Measurements from ENCODE around the gene GFI1B. TPM values are rescaled to one million over a fixed set of nuclear protein-coding genes. Genes with fewer than 3 reads are reported as not detected.
"Not testable (repeated sequence)": the region's sequence is repeated elsewhere in the genome, so short reads cannot be mapped to it uniquely, and the experiment has no call there.

GFI1B gene
- total RNA-seq, 1 donor from 2014 or later: not detected

DNA sequence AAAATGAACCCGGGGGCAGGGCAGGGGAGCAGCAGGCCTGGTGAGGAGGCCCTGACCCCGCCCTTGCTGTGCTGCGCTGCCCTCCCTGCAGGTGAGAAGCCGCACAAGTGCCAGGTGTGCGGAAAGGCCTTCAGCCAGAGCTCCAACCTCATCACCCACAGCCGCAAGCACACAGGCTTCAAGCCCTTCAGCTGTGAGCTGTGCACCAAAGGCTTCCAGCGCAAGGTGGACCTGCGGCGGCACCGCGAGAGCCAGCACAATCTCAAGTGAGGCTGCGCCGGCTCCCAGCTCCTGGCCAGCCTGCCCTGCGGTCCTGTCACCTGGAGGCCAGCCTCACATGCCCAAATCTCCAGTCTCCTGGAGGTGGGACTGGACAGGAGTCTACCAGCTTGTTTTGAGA, 12.3 kb downstream of the GFI1B start:
- no peak for DNase-seq (ENCODE audit: low read depth, low spot score)

DNA sequence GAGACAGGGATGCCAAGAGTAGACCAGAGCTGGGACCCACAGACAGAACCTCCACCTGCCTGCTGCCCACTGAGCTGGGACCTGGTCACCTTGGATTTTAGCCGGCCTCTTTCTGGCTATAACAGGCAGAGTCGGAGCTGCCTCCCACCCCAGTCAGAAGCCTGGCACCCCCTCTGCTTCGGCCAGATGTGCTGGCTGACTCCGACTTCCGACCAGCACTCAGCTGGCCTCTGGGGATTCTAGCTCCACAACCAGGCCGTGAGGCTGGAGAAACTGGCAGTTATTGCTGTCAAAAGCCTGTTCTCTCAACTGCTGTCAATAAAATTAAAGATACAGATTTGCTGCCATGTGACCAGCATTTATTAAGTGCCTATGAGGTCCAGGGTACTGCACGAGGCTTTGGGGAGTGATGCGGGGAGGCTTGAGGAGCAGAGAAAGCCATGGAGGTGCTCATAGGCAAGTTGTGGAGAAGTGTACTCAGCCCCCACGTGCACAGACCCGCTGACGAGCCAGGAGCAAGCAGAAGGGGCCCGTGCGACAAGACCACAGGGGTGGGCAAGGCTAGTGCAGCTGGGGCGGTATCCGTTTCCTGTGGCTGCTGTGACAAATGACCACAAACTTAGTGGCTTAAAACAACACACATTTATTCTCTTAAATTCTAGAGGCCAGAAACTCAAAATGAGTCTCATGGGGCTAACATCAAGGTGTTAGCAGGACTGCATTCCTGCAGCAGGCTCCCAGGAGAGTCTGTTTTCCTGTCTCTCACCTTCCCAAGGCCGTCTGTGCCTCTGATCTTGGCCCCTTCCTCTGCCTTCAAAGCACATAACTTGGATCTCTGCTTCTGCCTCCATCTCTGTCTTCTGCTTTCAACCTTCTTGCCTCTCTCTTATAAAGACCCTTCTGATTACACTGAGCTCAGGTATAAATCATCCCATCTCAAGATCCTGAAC, 13.1 kb downstream of the GFI1B start:
- DNase-seq (ENCODE audit: low read depth, low spot score): no peak

DNA sequence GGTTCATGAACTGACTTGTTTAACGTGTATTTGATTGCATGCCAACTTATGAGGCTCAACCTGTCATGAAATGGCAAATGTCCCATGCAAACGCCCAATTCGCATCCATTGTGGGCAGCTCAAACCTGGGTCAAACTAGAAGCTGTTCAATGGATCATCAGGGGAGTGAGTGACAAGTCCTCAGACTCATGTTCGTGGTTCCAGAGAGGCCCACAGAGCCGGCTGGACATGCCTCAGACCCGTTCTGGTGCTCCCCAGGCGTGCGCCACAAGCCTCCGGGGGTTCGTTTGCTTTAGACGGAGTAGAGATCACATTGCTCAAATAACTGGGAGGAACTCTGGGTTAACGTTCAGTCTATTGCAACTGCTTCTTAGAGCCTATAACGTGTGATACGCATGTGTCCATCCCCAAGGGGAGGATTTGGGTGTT, 15.0 kb downstream of the GFI1B start:
- DNase-seq (ENCODE audit: low read depth, low spot score): no peak

DNA sequence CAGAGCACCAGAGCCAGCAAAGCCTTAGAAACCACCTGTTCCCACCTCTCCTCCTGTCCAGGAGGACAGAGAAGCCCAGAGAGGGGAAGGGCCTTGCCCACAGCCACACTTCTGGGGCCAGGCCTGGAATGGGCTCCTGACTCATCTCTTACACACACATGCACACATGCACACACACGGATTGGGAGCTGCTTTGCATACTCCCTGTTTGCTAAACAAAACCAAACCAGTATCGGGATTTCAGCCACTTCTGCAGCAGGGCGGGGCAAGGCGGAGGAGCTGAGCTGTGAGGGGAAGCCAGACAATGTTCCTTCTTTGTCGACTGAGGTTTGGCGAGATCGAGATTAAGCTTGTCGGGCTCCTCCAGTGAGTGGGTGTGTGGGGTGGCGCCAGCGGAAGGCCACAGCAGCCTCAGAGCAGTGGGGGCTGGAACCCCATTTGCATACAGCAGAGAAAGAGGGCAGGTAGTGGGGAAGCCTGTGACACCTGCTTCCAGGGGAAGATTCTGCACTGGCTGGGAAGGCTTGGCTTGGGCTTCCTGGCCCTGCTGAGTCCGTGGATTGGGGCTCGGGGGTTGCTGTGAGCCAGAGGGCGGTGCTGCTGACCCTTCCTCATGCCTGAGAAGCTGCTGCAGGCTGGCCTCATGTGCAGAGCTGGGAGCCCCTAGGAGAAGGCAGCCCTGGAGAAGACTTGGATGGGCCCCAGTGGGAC, 16.1 kb downstream of the GFI1B start:
- no peak for DNase-seq (ENCODE audit: low read depth, low spot score)

DNA sequence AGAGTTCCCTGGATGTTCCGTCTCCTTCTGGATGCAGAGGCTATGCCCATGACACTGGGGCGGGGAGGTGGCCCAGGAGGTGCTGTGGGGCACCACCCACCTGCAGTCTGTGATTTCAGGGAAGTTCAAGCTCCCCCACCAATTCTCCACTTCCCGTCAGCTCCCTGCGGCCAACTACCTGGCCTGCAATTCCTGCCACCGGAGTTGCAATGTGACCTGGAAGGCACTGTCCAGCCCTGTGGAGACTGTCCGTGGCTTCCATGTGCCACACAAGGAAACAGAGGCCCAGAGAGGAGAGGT, 16.6 kb downstream of the GFI1B start:
- DNase-seq (ENCODE audit: low read depth, low spot score): no peak

DNA sequence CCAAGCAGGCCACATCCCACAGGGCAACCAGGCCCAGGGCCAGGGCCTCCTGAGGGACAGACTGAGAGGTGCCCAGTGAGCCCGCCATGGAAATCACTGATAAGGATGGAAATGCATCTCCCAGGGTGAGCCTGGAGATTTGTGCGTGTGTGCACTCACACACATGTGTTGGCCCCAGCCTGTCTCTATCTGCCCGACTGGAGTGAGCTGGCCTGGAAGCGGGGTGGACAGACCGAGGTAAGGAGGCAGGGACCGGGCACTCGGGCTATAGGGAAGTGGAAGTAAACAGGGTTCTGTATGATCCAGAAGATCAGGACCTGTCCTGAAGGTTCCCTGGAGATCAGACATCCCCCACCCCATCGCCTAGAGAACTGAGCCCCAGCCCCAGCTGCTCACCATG, 17.4 kb downstream of the GFI1B start:
- no peak for DNase-seq (ENCODE audit: low read depth, low spot score)

DNA sequence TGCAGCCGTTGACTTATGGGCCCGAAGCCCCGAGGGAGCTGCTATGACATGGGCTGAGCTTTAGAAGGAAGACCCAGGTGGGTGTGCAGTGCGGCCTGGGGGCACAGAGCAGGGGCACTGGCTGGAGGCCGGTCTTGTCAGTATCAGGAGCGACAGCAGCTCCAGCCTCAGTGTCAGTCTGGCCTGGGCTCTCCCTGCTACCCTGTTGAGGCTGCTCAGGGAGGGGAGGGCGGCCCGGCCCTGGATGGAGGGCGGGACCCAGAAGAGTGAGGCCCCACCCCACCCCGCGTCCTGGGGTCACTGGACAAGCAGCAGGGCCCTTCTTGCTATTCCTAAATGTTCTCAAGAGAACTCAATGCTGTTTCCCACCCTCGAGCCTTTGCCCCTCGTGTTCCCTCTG, 18.0 kb downstream of the GFI1B start:
- no peak for DNase-seq (ENCODE audit: low read depth, low spot score)

DNA sequence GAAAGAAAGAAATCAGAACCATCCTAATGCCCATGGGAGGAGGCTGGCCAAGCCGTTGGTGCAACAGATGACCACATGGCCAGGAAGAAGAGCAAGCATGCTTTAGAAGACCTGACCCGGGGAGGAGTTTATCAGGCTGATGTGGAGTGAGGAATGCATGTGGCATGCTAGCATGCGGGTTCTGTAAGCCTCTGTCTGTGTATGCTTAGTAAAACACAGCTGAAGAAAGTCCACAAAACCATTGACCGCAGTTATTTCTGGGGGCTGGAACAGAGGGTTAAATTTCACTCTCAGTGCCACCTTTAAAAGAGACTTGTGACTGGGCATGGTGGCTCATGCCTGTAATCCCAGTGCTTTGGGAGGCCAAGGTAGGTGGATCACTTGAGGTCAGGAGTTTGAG, 19.1 kb downstream of the GFI1B start:
- DNase-seq (ENCODE audit: low read depth, low spot score): no peak

DNA sequence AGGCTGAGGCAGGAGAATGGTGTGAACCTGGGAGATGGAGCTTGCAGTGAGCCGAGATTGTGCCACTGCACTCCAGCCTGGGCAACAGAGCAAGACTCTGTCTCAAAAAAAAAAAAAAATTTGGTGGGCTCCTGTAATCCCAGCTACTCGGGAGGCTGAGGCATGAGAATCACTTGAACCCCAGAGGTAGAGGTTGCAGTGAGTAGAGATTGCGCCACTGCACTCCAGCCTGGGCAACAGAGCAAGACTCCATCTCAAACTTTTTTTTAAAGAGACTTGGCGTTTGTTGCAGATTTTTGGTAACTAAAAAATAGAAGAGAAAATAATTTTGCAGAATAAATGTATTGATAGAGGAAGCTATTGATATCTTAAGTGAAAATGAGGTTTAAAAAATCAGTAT, 19.7 kb downstream of the GFI1B start:
- DNase-seq (ENCODE audit: low read depth, low spot score): not testable (repeated sequence)

DNA sequence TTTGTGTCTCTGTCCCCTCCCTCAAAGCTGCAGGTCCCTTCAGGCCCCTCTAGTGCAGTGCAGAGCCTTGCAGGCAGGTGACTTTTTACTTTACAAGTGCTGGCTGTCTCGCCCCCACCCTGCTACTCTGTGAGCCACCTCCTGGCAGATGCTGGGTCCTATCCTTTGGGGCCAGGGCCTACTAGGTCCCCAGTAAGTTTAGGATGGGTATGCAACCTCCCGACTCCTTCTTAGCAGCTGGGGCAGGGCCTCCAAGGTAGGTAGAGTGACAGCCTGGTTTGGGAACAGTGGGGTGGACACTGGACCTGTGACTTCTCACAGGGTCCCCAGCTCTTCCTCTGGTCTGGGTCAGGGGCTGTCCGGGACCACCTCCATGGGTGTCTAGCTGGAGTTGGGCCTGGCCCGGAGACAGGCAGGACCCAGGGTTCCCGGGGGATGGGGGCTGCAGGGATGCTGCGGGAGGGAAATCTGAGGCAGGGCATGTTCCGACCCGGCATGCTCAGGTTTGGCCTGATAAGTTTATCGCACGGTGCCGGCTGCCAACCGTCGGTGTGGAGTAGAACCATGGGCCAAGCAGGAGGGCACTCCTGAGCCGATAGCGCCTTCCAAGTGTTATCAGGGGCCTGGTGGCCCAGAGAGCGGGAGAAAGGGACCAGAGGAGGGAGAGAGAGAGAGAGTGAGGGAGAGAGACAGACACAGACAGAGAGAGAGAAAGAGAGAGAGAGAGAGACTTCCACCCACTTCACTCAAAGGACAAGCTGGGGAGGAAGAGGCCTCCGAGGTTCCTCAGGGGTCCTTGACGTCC, 20.5 kb downstream of the GFI1B start:
- no peak for DNase-seq (ENCODE audit: low read depth, low spot score)

DNA sequence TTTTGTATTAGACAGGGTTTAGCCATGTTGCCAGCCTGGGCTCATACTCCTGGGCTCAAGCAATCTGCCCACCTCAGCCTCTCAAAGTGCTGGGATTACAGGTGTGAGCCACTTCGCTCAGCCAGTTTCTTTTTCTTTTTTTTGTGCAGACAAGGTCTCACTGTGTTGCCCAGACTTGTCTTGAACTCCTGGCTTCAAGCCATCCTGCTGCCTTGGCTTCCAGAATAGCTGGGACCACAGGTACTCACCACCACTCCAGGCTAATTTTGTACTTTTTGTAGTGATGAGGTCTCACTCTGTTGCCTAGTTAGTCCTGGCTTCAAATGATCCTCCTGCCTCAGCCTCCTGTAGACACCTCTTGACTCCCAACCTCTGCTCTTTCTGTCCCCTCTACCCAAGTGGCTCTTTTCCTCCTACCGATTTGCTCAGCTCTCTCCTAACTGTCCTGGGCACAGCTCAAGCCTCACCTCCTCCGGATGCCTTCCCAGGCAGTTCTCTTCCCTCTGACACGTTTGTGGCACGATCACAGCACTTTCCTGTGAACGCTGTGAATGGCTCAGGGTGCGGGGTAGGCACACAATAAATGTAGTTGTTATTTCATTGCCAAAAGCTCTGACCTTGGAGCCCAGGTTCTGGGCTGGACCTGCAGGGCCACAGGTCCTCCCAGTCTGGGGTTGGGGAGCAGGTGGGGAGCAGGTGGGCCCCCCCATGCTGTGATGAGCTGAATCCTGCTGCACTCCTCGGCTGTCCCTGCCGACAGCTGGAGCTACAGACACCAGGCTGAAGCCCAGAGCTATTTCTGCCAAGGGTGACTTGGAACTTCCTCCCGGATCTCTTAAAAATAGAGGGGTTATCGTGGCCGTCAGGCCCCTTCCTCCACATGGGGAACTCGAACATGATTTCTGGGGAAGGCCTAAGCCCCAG, 23.9 kb downstream of the GFI1B start:
- no peak for DNase-seq (ENCODE audit: low read depth, low spot score)

DNA sequence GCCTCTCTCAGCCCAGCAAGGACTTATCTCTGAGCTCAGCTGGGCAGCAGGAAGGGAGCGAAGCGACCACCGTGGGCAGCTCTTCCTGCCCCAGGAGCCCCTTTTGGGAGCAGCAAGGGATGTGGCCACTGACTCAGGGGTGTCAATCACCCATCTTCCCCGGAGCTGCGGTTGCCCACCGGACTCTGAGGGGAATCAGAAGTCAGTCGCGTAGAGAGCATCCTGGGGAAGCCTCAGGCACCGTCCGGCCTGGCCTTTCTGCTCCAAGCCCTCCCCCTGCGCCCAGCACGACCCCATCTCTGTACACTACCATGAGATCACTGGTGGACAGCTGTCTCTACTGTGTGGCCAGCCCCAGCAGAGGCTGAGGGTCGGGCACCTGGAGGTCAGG, 24.6 kb downstream of the GFI1B start:
- DNase-seq (ENCODE audit: low read depth, low spot score): no peak

DNA sequence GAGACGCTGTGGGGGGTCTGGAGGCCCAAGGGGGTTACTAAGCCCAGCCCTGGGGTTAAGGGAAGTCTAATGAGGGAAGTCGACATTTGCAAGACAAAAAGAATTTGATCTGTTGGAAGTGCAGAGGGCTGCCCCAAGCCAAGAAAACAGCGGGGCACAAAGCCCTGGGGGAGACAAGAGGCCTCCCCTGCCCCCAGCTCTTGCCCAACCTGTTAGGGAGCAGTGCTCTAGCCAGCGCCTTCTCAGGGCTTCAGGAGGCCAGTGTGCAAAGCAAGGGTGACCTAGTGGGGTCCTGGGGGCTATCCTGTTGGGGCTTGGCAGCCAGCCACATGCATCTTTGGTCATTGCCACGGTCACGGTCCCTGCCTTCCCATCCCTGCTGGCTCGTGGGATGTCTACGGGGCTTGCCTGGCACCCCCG, 25.2 kb downstream of the GFI1B start:
- DNase-seq (ENCODE audit: low read depth, low spot score): no peak

DNA sequence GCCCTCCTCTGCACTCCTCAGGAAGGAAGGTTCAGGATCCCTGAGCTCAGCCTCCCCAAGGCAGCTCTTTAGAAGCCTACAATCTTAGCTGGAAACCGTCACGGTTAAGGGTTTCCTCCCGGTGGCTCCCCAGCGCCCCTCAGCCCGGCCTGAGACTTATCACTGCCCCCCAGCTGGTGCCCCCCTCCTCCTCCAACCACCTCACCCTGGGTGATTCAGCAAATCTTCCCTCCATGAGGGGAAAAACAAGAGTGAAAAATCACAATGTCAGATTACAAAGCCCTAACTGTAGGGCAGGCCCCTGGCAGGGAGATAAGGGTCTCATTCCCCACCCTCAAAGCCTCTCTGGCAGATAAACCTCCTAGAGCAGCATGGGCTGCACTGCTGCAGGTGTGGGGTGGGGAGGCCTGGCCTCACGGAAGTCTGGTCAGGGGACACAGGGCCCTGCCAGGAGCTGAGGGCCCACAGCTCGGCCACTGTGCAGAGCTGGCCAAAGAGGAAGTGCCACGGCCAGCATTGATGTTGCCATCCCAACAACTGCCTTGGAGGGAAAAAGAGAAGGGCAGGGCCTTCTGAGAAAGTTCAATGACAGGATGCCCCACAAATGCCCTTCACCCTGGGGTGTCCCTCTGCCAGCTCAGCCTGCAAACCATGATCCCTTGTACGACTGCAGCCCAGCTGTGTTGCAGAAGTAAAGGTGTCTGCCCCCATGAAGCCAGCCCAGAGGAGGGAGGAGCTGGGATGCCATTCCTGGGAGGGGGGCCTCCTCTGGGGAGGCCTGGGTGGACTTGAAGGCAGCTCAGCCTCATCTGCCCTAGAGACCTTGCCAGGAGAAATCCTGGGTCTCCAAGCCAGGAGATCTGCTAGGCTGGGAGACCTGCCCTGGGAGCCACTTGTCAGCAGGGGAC, 25.9 kb downstream of the GFI1B start:
- no peak for DNase-seq (ENCODE audit: low read depth, low spot score)

DNA sequence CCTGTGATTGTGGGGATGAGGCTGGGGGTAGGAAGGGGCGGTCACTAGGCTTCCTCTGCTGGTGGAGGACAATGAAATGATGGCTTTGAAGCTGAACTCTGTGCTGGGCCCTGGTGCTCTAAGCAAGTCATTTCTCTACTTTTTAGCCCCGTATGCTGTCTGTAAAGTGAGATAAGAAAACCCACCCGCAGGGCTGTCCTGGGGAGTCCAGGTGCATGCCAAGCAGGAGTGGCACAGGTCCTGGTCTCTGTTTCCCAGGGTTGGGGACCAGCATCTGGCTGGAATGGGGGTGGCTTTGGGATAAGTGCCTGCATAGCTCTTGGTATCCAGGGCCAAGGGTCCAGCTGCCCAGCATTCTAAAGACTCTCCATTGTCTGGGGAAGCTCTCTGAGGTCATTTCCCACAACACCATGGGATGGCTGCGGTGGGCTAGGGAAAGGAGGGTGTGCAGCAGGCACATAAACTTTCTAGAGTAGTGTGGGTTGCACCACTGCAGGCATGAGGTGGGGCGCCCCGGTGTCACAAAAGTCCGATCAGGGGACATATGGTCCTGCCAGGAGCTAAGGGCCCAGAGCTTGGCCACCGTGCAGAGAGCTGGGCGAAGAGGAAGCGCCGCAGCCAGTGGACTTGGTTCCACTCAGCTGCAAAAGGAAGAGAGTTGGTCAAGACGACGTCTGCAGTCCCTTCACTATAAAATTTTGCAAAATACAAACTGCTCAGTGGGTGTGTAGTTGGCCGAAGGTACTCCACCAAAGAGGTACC, 26.7 kb downstream of the GFI1B start:
- no peak for DNase-seq (ENCODE audit: low read depth, low spot score)

DNA sequence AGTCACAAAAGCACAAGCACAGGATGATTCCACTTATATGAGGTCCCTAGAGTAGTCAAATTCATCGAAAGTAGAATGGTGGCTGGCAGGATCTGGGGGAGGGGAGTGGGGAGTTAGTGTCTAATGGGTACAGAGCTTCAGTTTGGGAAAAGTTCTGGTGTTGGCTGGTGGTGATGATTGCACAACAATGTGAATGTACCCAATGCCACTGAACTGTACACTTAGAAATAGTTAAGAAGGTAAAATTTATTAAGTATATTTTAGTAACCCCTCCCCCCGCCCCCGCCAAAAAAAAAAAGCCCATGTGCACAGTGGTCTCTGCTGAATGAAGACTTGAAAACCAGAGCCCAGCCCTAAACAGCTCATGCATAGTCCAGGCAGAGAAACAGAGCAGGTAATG, 27.5 kb downstream of the GFI1B start:
- no peak for DNase-seq (ENCODE audit: low read depth, low spot score)

DNA sequence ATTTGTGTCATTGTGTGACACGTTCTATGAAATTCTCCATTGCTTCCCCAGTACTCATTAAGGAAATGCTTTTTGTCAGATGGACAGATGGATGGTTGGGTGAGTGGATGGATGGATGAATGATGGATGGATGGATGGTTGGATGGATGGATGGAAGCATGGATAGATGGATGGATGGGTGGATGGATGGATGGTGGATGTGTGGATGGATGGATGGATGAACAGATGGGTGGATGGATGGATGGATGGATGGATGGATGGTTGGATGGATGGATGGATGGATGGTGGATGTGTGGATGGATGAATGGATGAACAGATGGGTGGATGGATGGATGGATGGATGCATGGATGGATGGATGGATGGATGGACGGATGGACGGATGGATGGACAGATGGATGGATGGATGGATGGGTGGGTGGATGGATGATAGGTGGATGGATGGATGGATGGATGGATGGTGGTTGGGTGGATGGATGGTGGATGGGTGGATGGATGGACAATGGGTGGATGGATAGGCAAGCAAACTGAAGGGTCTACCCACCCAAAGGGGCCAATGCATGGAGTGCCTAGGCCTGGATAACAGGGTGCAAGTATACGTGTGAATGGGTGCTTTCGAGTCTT, 28.3 kb downstream of the GFI1B start:
- no peak for DNase-seq (ENCODE audit: low read depth, low spot score)

DNA sequence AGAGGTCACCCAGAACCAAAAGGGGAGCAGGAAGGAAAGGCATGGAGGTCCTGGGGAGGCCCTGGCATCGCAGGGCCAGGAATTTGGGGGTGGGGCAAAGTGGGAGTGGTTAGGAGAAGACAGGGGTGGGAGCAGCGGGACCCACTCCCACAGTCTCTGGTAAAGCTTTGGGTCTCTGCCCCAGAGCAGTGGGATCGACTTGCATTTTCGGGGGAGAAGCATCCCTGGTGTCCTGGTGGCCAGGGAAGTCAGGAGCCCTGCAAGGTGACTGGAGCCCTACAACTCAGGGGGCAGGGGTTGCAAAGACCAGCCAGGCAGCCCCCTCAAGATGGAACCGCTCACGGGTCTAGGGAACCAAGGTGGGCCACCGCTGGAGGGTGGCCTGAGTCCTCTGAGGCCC, 29.9 kb downstream of the GFI1B start:
- DNase-seq (ENCODE audit: low read depth, low spot score): no peak

DNA sequence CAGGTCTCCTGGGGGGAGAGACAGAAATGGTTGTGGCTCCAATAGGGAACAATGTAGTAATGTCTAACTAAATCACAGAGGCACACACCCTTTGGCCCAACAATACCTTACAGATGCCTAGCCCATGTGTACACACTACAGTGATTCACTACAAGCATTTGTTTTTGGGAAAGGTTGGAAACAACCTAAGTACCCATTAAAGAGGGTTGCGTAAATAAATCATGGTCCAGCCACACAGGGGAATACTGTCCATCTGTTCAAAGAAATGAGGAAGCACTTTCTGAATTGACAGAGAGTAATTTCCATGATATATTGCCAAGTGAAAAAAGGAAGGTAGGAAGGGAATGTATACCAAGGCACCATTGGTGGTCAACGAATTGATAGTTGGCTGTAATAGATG, 30.3 kb downstream of the GFI1B start:
- no peak for DNase-seq (ENCODE audit: low read depth, low spot score)

Data from pulmonary artery endothelial cell (primary cell).